Endothelial cell (in vitro differentiated cells): ENCODE results near the gene MORF4L2. TPM values are rescaled to one million over a fixed set of nuclear protein-coding genes. Genes with fewer than 3 reads are reported as not detected.
"Not testable (repeated sequence)": the region's sequence is repeated elsewhere in the genome, so short reads cannot be mapped to it uniquely, and the experiment has no call there.

Source experiments
- DNase-seq: peaks from one replicate; pipeline ENCODE4 v3.0.0; 2021; ENCODE audit warnings: low spot score
- H3K27ac Mint-ChIP-seq: one replicate; pipeline ENCODE4 v1.8.0; 2021; ENCODE audit warnings: mixed read lengths, inconsistent platforms; ENCODE audit not compliant: unreplicated experiment
- H3K27me3 Mint-ChIP-seq: one replicate; pipeline ENCODE4 v1.8.0; 2021; ENCODE audit warnings: mild to moderate bottlenecking, moderate library complexity, mixed read lengths, inconsistent platforms; ENCODE audit not compliant: unreplicated experiment
- H3K36me3 Mint-ChIP-seq: one replicate; pipeline ENCODE4 v1.8.0; 2021; ENCODE audit warnings: mild to moderate bottlenecking, low read depth, mixed read lengths, inconsistent platforms; ENCODE audit not compliant: unreplicated experiment
- H3K4me1 Mint-ChIP-seq: one replicate; pipeline ENCODE4 v1.8.0; 2021; ENCODE audit warnings: mild to moderate bottlenecking, mixed read lengths, inconsistent platforms; ENCODE audit not compliant: unreplicated experiment
- H3K4me3 Mint-ChIP-seq: one replicate; pipeline ENCODE4 v1.8.0; 2021; ENCODE audit warnings: mild to moderate bottlenecking, mixed read lengths, inconsistent platforms; ENCODE audit not compliant: unreplicated experiment
- H3K9me3 Mint-ChIP-seq: one replicate; pipeline ENCODE4 v1.8.0; 2021; ENCODE audit warnings: mixed read lengths, inconsistent platforms; ENCODE audit not compliant: unreplicated experiment
- total RNA-seq: library from RNA; stranded (reverse); fragmentation: NEBNext Ultra II Directional; extraction: Animal tissue kit (Norgen Biotek cat#: 25700); gene quantifications from one replicate; pipeline ENCODE4 v1.2.1, GENCODE V29; 2021; ENCODE audit not compliant: unreplicated experiment
- TF ChIP-seq, protein P1 (sequence below): fragments of 200-600 bp; sonication (generic); IDR thresholded peaks from one replicate; pipeline ENCODE4 v1.5.0; 2021; ENCODE audit warnings: antibody characterized with exemption; ENCODE audit not compliant: unreplicated experiment

The MORF4L2 gene
- total RNA-seq, 1 donor from 2014 or later, result 362 TPM

DNA sequence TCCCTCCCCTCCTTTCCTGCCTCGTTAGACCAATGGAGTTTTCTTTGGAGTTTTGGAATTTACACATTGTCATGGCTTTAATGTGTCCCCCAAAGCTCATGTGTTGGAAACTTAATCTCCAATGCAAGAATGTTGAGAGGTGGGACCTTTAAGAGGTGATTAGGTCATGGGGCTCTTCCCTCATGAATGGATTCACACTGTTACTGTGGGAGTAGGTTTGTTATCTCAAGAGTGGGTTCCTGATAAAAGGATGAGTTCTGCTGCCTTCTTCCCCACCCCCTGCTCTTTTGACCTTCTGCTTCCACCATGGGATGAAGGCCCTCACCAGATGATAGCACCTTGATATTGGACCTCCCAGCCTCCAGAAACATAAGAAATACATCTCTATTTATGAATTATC is 16.8 kb downstream of the MORF4L2 start:
- Mint-ChIP-seq H3K27me3 (no peaks in the 10 kb centered on the region), H3K36me3 (no peaks in the 10 kb centered on the region), H3K4me3 (no peak overlapping the region), H3K9me3 (no peaks in the 10 kb centered on the region), H3K27ac (no peak overlapping the region), H3K4me1 (no peaks in the 10 kb centered on the region)
- TF ChIP-seq, protein P1, sequence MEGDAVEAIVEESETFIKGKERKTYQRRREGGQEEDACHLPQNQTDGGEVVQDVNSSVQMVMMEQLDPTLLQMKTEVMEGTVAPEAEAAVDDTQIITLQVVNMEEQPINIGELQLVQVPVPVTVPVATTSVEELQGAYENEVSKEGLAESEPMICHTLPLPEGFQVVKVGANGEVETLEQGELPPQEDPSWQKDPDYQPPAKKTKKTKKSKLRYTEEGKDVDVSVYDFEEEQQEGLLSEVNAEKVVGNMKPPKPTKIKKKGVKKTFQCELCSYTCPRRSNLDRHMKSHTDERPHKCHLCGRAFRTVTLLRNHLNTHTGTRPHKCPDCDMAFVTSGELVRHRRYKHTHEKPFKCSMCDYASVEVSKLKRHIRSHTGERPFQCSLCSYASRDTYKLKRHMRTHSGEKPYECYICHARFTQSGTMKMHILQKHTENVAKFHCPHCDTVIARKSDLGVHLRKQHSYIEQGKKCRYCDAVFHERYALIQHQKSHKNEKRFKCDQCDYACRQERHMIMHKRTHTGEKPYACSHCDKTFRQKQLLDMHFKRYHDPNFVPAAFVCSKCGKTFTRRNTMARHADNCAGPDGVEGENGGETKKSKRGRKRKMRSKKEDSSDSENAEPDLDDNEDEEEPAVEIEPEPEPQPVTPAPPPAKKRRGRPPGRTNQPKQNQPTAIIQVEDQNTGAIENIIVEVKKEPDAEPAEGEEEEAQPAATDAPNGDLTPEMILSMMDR, result no peak
- no peak for DNase-seq

- H3K27me3 Mint-ChIP-seq, result no peaks in the 10 kb centered on the region
- H3K9me3 Mint-ChIP-seq, result no peaks in the 10 kb centered on the region
- no peak for DNase-seq
- peaks cover 7% of the 10 kb centered on the region for H3K4me1 Mint-ChIP-seq
- H3K4me3 Mint-ChIP-seq, result no peak overlapping the region
- H3K36me3 Mint-ChIP-seq, result no peaks in the 10 kb centered on the region
- TF ChIP-seq, protein P1, result no peak
- H3K27ac Mint-ChIP-seq, result no peak overlapping the region
These were observed 20.0 kb downstream of the MORF4L2 start for GRCh38 chrX:103666202-103667107.

GRCh38 chrX:103663981-103664762 is 22.3 kb downstream of the MORF4L2 start:
- no peak for DNase-seq
- TF ChIP-seq, protein P1, result no peak
- no peaks in the 10 kb centered on the region for H3K27me3 Mint-ChIP-seq
- H3K27ac Mint-ChIP-seq, result no peak overlapping the region
- no peaks in the 10 kb centered on the region for H3K36me3 Mint-ChIP-seq
- H3K4me1 Mint-ChIP-seq, result peaks cover 7% of the 10 kb centered on the region
- H3K9me3 Mint-ChIP-seq, result no peaks in the 10 kb centered on the region
- peak overlapping the region; percentile 86 for H3K4me3 Mint-ChIP-seq

DNA sequence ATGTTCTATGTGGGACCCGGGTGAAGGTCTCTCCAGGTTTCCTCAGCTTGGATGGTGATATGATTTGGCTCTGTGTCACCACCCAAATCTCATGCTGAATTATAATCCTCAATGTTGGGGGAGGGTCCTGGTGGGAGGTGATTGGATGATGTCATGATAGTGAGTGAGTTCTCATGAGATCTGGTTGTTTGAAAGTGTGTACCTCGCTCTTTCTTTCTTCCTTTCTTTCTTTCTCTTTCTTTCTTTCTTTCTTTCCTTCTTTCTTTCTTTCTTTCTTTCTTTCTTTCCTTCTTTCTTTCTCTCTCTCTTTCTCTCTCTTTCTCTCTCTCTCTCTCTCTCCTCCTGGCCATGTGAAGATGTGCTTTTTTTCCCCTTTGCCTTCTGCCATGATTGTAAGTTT is 27.0 kb downstream of the MORF4L2 start:
- peaks cover 11% of the 10 kb centered on the region for H3K4me1 Mint-ChIP-seq
- H3K36me3 Mint-ChIP-seq, DNase-seq, H3K4me3 Mint-ChIP-seq, H3K27me3 Mint-ChIP-seq, H3K9me3 Mint-ChIP-seq, H3K27ac Mint-ChIP-seq: not testable (repeated sequence)

DNA sequence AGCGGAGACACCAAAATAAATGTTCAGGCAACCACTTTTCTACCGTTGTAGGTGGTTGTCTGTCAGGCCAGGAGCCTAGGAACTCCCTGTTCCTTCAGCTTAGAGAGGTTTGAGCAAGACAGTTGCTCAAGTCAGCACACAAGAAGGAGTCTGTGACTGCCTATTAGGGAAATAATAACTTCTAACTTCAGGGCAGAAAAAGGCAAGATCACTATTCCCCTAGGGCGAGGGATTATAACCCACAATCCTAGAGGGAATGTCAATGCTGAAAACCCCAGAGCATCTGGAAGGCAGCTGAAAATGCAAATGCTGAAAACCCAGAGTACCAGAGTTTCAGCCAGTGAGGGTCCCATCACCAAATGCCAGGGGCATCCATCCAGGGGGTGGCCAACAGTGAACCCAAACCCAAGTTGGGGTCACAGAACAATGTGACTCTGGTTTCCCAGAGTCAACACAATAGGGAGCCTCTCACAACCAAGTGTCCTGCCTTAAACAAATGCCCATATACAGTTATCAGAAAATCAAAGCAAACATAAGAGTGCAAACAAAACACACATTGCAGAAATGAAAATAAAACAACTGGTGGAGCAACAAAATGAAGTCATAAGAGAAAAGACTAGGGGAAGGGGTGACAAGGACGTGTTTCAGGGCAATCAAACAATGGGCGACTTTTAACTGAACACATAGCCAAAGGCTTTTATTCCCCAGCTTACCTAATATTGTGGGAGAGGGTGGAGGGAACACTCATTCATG is 27.6 kb downstream of the MORF4L2 start:
- Mint-ChIP-seq H3K36me3 (no peaks in the 10 kb centered on the region), H3K4me3 (no peak overlapping the region), H3K9me3 (no peaks in the 10 kb centered on the region), H3K27me3 (peaks cover 1% of the 10 kb centered on the region), H3K4me1 (peaks cover 6% of the 10 kb centered on the region), H3K27ac (no peak overlapping the region)
- TF ChIP-seq, protein P1, result no peak
- no peak for DNase-seq

DNA sequence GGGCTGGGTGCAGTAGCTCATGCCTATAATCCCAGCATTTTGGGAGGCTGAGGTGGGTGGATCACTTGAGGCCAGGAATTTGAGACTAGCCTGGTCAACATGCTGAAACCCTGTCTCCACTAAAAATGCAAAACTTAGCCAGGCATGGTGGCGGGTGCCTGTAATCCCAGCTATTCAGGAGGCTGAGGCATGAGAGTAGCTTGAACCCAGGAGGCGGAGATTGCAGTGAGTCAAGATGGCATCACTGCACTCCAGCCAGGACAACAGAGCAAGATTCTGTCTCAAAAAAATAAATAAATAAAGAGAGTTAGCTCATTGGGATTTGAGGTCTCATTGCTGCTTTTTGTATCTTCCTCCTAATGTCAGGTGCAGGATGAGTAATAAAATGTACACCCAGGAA is 29.4 kb downstream of the MORF4L2 start:
- DNase-seq, H3K9me3 Mint-ChIP-seq, H3K27me3 Mint-ChIP-seq, H3K4me1 Mint-ChIP-seq, H3K4me3 Mint-ChIP-seq, H3K27ac Mint-ChIP-seq, H3K36me3 Mint-ChIP-seq: not testable (repeated sequence)
